GM19397 (cell line): ENCODE results near the gene SUPT5H.
A peak's percentile ranks its signal among the peaks of the same experiment; 100 is the strongest.

Experiments used
- ATAC-seq: cut with Tn5 transposase; IDR thresholded peaks from one replicate; pipeline ENCODE4 v1.9.1; 2021; ENCODE audit warnings: mild to moderate bottlenecking, moderate library complexity; ENCODE audit not compliant: unreplicated experiment

SUPT5H gene

DNA sequence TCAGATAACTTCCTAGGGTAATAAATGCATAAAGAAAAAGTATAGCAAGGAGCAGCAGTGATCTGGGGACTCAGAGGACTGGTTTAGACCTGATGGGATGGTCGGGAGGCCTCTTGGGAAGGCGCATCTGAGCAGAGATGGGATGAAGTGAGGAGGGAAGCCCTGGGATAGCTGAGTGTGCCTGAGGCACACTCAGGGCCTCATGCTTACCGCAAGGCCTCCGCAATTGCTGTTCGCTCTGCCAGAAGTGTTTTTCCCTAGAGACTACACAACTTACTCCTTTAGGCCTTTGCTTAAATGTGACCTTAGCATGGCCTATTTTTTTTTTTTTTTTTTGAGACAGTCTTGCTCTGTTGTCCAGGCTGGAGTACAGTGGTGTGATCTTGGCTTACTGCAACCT lies 49.3 kb downstream of the SUPT5H start:
- no peak for ATAC-seq

- no peak for ATAC-seq
These were observed 50.7 kb downstream of the SUPT5H start for GRCh38 chr19:39496063-39496462.

GRCh38 chr19:39497701-39497995 lies 52.3 kb downstream of the SUPT5H start:
- no peak for ATAC-seq

GRCh38 chr19:39497996-39498797 lies 52.8 kb downstream of the SUPT5H start:
- no peak for ATAC-seq

- no peak for ATAC-seq
These were observed 53.6 kb downstream of the SUPT5H start, which contains the start of gene DLL3 for GRCh38 chr19:39498798-39499642. Gene DLL3, plus strand, starts transcription at chr19:39498947. Its CDS starts 28 bp downstream, at chr19:39498975.

DNA sequence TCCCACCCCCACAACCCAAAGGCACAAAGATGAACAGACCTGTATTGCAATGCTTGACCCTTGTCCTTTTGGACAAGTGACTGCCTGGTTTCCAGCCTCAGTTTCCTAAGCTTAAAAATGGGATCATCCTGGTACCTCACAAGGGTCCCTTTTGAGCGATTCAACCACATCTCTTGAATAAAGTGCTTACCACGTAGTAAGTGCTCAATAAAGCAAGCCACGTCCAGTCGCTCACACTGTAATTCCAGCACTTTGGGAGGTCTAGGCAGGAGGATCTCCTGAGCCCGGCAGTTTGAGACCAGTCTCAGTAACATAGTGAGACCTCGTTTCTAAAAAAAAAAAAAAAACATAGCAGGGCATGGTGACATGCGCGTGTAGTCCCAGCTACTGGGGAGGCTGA lies 54.5 kb downstream of the SUPT5H start:
- ATAC-seq: no peak

DNA sequence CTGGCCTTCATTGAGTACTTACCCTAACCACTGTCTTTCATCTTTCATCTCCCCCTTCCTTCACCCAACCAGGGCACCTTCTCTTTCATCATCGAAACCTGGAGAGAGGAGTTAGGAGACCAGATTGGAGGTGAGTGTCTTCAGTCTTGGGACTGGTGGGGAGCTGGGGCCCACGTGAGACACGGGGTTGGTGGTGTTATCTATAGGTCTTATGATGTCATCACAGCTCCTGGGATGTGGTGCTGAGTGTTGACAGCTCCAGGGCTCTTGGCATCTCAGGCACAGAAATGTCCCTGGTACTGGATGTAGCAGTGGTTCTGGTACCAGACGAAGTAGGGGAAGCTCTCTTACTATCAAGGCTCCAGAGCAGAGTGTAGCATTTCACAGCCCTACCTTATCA lies 55.2 kb downstream of the SUPT5H start:
- ATAC-seq: no peak

- ATAC-seq: no peak
These were observed 56.0 kb downstream of the SUPT5H start for GRCh38 chr19:39501340-39501739.

DNA sequence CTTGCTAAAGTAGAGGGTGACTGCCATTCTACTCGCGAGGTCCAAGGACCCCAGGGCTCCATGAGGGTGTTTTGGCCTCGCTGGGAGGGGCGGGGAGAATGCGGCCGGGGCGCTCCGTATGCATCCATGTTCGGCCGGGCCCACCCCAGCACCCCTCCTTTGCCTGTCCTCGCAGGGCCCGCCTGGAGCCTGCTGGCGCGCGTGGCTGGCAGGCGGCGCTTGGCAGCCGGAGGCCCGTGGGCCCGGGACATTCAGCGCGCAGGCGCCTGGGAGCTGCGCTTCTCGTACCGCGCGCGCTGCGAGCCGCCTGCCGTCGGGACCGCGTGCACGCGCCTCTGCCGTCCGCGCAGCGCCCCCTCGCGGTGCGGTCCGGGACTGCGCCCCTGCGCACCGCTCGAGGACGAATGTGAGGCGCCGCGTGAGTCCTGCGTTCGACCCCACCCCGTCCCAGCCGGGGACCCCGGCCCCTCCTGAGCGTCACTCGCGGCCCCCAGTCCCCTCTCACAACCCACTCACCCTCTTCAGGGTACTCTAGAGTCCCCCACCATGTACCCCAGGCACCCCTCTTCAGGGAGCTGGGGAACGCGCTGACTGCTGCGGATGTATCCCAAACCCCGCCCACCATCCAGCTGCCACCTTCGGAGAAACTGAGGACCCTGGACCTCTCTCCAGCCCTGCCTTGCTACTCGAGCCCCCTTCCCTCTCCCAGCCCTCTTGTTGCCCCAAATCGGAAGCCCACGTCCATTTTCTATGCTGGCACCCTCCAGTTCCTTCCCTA lies 57.4 kb downstream of the SUPT5H start:
- no peak for ATAC-seq

DNA sequence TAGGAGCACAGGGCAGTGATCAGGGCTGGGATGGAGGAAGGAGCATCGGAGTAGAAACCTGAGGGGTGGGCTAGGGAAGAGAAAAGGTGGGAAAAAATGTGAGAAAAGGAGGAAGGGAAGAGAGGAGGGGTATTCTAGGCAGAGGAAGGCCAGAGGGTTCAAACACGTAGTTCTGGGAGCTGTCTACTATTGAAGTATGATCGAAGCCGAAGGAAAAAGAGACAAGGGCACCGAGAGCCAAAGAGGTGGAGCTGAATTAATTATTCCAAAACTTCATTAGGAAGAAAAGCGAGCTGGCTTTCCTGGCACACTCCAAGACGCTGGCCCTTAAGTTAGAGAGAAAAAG lies 61.2 kb downstream of the SUPT5H start:
- no peak for ATAC-seq

GRCh38 chr19:39506944-39507714 lies 61.7 kb downstream of the SUPT5H start:
- ATAC-seq: peak; percentile 57

DNA sequence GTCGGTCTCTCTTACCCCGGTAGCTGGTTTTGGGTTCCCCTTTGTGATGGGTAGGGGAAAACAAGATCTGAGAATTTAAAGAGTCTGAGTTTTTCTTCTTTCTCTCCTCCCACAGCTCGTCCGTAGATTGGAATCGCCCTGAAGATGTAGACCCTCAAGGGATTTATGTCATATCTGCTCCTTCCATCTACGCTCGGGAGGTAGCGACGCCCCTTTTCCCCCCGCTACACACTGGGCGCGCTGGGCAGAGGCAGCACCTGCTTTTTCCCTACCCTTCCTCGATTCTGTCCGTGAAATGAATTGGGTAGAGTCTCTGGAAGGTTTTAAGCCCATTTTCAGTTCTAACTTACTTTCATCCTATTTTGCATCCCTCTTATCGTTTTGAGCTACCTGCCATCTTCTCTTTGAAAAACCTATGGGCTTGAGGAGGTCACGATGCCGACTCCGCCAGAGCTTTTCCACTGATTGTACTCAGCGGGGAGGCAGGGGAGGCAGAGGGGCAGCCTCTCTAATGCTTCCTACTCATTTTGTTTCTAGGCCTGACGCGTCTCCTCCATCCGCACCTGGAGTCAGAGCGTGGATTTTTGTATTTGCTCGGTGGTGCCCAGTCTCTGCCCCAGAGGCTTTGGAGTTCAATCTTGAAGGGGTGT lies 62.5 kb downstream of the SUPT5H start:
- no peak for ATAC-seq

GRCh38 chr19:39508629-39509028 lies 63.2 kb downstream of the SUPT5H start:
- no peak for ATAC-seq

DNA sequence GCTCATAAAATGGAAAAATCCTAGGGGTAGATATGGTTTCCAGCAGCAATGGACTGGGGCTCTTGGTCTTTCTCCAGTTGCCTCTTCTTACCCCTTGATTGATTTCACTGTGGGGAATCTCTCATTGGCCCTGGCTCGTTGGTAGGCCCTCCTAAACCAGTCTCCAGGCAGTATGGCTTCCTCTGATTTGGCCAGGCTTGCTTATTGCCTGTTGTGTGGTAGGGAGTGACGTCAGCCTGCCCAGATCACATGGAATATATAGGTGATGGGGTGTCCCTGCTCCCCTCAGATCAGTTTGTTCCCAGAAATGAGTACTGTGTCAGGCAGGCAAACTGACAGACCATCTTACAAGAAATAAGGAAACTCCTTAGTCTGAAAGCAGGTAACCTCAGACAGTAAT lies 63.9 kb downstream of the SUPT5H start:
- no peak for ATAC-seq

GRCh38 chr19:39512988-39513387 lies 67.6 kb downstream of the SUPT5H start:
- no peak for ATAC-seq

GRCh38 chr19:39514840-39515550 lies 69.6 kb downstream of the SUPT5H start, which contains the start of gene SELENOV:
Gene SELENOV, plus strand, starts transcription at chr19:39515139. Its CDS starts 74 bp downstream, at chr19:39515213.
- no peak for ATAC-seq

DNA sequence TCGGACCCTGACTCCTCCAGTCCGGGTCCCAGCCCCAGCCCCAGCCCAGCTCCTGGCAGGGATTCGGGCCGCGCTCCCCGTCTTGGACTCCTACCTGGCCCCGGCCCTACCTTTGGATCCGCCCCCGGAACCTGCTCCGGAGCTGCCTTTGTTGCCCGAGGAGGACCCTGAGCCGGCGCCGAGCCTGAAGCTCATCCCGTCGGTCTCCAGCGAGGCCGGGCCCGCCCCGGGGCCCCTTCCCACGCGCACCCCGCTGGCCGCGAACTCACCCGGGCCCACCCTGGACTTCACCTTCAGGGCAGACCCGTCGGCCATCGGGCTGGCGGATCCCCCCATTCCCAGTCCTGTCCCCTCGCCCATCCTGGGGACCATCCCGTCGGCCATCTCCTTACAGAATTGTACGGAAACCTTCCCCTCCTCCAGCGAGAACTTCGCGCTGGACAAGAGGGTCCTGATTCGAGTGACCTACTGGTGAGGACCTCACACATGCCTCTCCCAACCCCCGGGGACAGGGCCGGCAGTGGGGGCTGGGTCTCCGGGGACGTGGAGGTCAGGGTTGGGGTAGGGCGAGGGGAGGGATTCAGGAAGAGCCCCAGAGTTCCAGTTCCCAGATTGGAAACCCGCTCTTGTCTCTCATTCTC lies 70.3 kb downstream of the SUPT5H start:
- ATAC-seq: no peak

GRCh38 chr19:39516270-39516669 lies 70.9 kb downstream of the SUPT5H start:
- ATAC-seq: no peak

GRCh38 chr19:39517432-39517831 lies 72.0 kb downstream of the SUPT5H start:
- no peak for ATAC-seq
